ENCODE measurements around the gene ASF1B. TPM values are rescaled to one million over a fixed set of nuclear protein-coding genes. Genes with fewer than 3 reads are reported as not detected.

ASF1B gene
- total RNA-seq, 6 donors from 2014 or later: 1.2 to 4.9 (median 3.0) TPM

DNA sequence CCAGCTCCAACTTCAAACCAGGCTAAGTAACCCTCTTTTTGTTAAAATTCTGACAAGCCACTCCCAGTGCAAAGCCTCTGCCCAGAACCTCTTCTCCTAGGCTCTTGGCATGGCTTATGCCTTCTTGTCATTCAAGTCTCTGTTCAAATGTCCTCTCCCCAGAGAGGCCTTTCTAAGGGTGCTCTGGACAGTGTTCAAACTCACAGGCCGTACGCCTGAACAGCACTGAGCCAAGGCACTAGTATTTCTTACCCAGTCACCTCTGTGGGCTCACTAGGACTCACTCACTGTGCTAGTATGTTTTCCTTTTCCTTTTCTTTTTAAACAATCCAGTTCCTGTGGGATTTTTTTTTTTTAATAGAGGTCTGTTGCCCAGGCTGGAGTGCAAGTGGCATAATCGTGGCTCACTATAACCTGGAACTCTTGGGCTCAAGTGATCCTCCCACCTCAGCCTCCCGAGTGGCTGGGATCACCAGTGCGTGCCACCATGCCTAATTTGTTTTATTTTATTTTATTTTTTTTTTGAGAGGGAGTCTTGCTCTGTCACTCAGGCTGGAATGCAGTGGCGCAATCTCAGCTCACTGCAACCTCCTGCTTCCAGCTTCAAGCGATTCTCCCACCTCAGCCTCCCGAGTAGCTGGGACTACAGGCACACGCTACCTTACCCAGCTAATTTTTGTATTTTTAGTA lies 2.3 kb upstream of the ASF1B start:
- no peak for TF ChIP-seq POLR2AphosphoS5 (IDR thresholded peaks at IDR 0.05)
- TF ChIP-seq, protein P1, sequence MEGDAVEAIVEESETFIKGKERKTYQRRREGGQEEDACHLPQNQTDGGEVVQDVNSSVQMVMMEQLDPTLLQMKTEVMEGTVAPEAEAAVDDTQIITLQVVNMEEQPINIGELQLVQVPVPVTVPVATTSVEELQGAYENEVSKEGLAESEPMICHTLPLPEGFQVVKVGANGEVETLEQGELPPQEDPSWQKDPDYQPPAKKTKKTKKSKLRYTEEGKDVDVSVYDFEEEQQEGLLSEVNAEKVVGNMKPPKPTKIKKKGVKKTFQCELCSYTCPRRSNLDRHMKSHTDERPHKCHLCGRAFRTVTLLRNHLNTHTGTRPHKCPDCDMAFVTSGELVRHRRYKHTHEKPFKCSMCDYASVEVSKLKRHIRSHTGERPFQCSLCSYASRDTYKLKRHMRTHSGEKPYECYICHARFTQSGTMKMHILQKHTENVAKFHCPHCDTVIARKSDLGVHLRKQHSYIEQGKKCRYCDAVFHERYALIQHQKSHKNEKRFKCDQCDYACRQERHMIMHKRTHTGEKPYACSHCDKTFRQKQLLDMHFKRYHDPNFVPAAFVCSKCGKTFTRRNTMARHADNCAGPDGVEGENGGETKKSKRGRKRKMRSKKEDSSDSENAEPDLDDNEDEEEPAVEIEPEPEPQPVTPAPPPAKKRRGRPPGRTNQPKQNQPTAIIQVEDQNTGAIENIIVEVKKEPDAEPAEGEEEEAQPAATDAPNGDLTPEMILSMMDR (IDR thresholded peaks at IDR 0.05): no peak
- no peak for TF ChIP-seq EP300 (IDR thresholded peaks at IDR 0.05)
- no peak for TF ChIP-seq POLR2A (IDR thresholded peaks at IDR 0.05)
- Histone ChIP-seq H3K36me3 (no peaks in the 10 kb centered on the region), H3K27ac (peak overlapping the region; percentile 91 to 99 (median 95)), H3K4me1 (peaks cover 39 to 47% (median 42%) of the 10 kb centered on the region in 4 donors), H3K4me3 (no peak overlapping the region), H3K9me3 (no peaks in the 10 kb centered on the region), H3K27me3 (no peaks in the 10 kb centered on the region)
- 45 to 47% methylated on average over 9 of the region's 9 CpGs for WGBS, 2 donors
- ATAC-seq (ENCODE audit: low FRiP score in 2 of 2): no peak
- peak in 1 of 2 donors; percentile 72 for DNase-seq

GRCh38 chr19:14135985-14136508 lies 342 bp downstream of the ASF1B start:
- Histone ChIP-seq H3K27ac (peak overlapping the region; percentile 50 to 94 (median 74)), H3K4me3 (peak overlapping the region; percentile 52 to 89 (median 76)), H3K9me3 (no peaks in the 10 kb centered on the region), H3K27me3 (no peaks in the 10 kb centered on the region), H3K36me3 (no peaks in the 10 kb centered on the region), H3K4me1 (peaks cover 39 to 47% (median 42%) of the 10 kb centered on the region in 4 donors)
- WGBS, 2 donors: 0% methylated on average over 8 to 13 of the region's 38 CpGs
- peak in 1 of 2 donors; percentile 77 for DNase-seq
- TF ChIP-seq POLR2AphosphoS5 (IDR thresholded peaks at IDR 0.05) (no peak), EP300 (IDR thresholded peaks at IDR 0.05) (no peak)
- TF ChIP-seq, protein P1 (IDR thresholded peaks at IDR 0.05): no peak
- ATAC-seq (ENCODE audit: low FRiP score in 2 of 2): no peak

GRCh38 chr19:14135355-14135754 lies 1.0 kb downstream of the ASF1B start:
- no peak for ATAC-seq (ENCODE audit: low FRiP score in 2 of 2)
- no peak for TF ChIP-seq POLR2AphosphoS5 (IDR thresholded peaks at IDR 0.05)
- no peak for TF ChIP-seq POLR2A (IDR thresholded peaks at IDR 0.05)
- TF ChIP-seq, protein P1 (IDR thresholded peaks at IDR 0.05): no peak
- no peak for TF ChIP-seq EP300 (IDR thresholded peaks at IDR 0.05)
- DNase-seq: no peak

GRCh38 chr19:14127929-14128509 lies 8.4 kb downstream of the ASF1B start:
- TF ChIP-seq, protein P1 (IDR thresholded peaks at IDR 0.05): no peak
- TF ChIP-seq POLR2AphosphoS5 (IDR thresholded peaks at IDR 0.05): peak; percentile 8 to 61
- no peaks in the 10 kb centered on the region for H3K27me3 ChIP-seq
- no peaks in the 10 kb centered on the region for H3K9me3 ChIP-seq
- ATAC-seq (ENCODE audit: low FRiP score in 2 of 2) (peak; percentile 68 to 81), DNase-seq (peak in 1 of 2 donors; percentile 47)
- H3K4me1 ChIP-seq: peaks cover 7 to 12% (median 9%) of the 10 kb centered on the region in 4 donors
- no peaks in the 10 kb centered on the region for H3K36me3 ChIP-seq
- H3K27ac ChIP-seq: peak overlapping the region; percentile 35 to 75 (median 70)
- WGBS, 2 donors: 44 to 78% methylated on average over 4 of the region's 4 CpGs
- H3K4me3 ChIP-seq: no peak overlapping the region

More at GRCh38 chr19:14135355-14135754, 1.0 kb downstream of the ASF1B start:
- peaks cover 36 to 41% (median 36%) of the 10 kb centered on the region in 4 donors for H3K4me1 ChIP-seq
- H3K27me3 ChIP-seq: no peaks in the 10 kb centered on the region
- H3K27ac ChIP-seq: no peak overlapping the region
- no peaks in the 10 kb centered on the region for H3K36me3 ChIP-seq
- no peaks in the 10 kb centered on the region for H3K9me3 ChIP-seq
- 35 to 41% methylated on average over 6 of the region's 6 CpGs for WGBS, 2 donors
- peak overlapping the region in 1 of 4 donors; percentile 70 for H3K4me3 ChIP-seq

Measured in upper lobe of left lung (tissue), 6 donors.